GM12878 (cell line): ENCODE results near the gene CD244.

ENCODE experiments used
- SREBF1 ChIP-seq: IDR thresholded peaks from 2 replicates; pipeline ENCODE4 v1.6.1; 2012; ENCODE audit warnings: mild to moderate bottlenecking, low read length
- ZNF622 ChIP-seq: fragments of 450-650 bp; IDR thresholded peaks from 2 replicates; pipeline ENCODE4 v1.6.1; 2017; ENCODE audit warnings: mild to moderate bottlenecking, inconsistent platforms

- TF ChIP-seq ZNF622 (no peak), SREBF1 (no peak)
Measured at GRCh38 chr1:160850993-160851392, 11.7 kb downstream of the CD244 start.
